GM13976 (cell line): ENCODE measurements around the gene CA5B.
"Not testable (repeated sequence)": the region's sequence is repeated elsewhere in the genome, so short reads cannot be mapped to it uniquely, and the experiment has no call there.

Experiments used
- DNase-seq: peaks from one replicate; pipeline ENCODE4 v3.0.0; 2012; ENCODE audit warnings: low spot score
- CTCF ChIP-seq: IDR thresholded peaks from 2 replicates; pipeline ENCODE4 v1.5.1; 2012; ENCODE audit warnings: borderline replicate concordance, mild to moderate bottlenecking; ENCODE audit not compliant: insufficient read depth; ENCODE audit errors: extremely low read depth, missing control alignments, control extremely low read depth
- in situ Hi-C: fragments of 300-500 bp; cut with MboI; formaldehyde crosslinking; loops from one replicate; pipeline ENCODE4 v1.12.0; 2022; ENCODE audit warnings: low sequenced_read_pairs, mixed read lengths, inconsistent platforms; ENCODE audit not compliant: unreplicated experiment

The CA5B gene

GRCh38 chrX:15749642-15750610 lies 11.9 kb downstream of the CA5B start:
- DNase-seq, result no peak
- no peak for TF ChIP-seq CTCF
- in situ Hi-C loops, result loop anchor here (25.0 kb wide), 1 partner anchor 687 kb away; no protein-coding TSS in a partner anchor

- in situ Hi-C loops, result loop anchor here (25.0 kb wide), 1 partner anchor 687 kb away; no protein-coding TSS in a partner anchor
- no peak for DNase-seq
- TF ChIP-seq CTCF, result no peak
Observed at GRCh38 chrX:15750611-15751154, 12.6 kb downstream of the CA5B start.

- in situ Hi-C loops, result loop anchor here (25.0 kb wide), 1 partner anchor 686 kb away; no protein-coding TSS in a partner anchor
- DNase-seq, result no peak
- TF ChIP-seq CTCF, result no peak
Observed at GRCh38 chrX:15751155-15751819, 13.2 kb downstream of the CA5B start.

GRCh38 chrX:15755091-15755490 lies 17.0 kb downstream of the CA5B start:
- DNase-seq, result no peak
- in situ Hi-C loops, result loop anchor here (25.0 kb wide), 1 partner anchor 682 kb away; no protein-coding TSS in a partner anchor
- no peak for TF ChIP-seq CTCF

GRCh38 chrX:15758140-15758539 lies 20.1 kb downstream of the CA5B start:
- TF ChIP-seq CTCF, result no peak

DNA sequence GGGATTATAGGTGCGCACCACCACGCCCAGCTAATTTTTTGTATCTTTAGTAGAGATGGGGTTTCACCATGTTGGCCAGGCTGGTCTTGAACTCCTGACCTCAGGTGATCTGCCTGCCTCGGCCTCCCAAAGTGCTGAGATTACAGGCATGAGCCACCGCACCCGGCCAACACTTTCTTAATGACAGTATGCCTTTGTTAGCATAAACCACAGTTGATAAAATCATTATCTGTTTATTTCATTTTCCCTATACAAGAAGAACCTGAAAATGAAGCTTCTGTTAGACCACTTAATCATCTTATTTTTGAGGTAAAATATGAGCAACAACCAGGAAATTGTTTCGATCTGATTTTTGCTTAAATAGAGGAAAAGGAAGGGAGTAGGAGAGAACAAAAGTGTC lies 21.8 kb downstream of the CA5B start:
- in situ Hi-C loops, result loop anchor here (25.0 kb wide), 1 partner anchor 677 kb away; no protein-coding TSS in a partner anchor
- not testable (repeated sequence) for DNase-seq

More at GRCh38 chrX:15758140-15758539, 20.1 kb downstream of the CA5B start:
- in situ Hi-C loops, result loop anchor here (25.0 kb wide), 1 partner anchor 679 kb away; no protein-coding TSS in a partner anchor
- no peak for DNase-seq
